GM12892 (cell line): ENCODE measurements around the gene MROH8.

Experiments used
- POLR2AphosphoS5 ChIP-seq: IDR thresholded peaks from 2 replicates; pipeline ENCODE4 v1.6.1; 2011; ENCODE audit warnings: low read depth, low read length, control low read depth
- TAF1 ChIP-seq: IDR thresholded peaks from 2 replicates; pipeline ENCODE4 v1.6.1; 2011; ENCODE audit warnings: low read depth, mild to moderate bottlenecking, control low read depth, low read length, borderline replicate concordance

- TF ChIP-seq POLR2AphosphoS5 (no peak), TAF1 (no peak)
Measured at GRCh38 chr20:37193821-37194220, 14.5 kb upstream of the MROH8 start.
